Endothelial cell (in vitro differentiated cells): Measurements from ENCODE around the gene CACNG4. TPM values are rescaled to one million over a fixed set of nuclear protein-coding genes. Genes with fewer than 3 reads are reported as not detected.

Experiments used
- DNase-seq: peaks from one replicate; pipeline ENCODE4 v3.0.0; 2021; ENCODE audit warnings: low spot score
- H3K27ac Mint-ChIP-seq: one replicate; pipeline ENCODE4 v1.8.0; 2021; ENCODE audit warnings: mixed read lengths, inconsistent platforms; ENCODE audit not compliant: unreplicated experiment
- H3K27me3 Mint-ChIP-seq: one replicate; pipeline ENCODE4 v1.8.0; 2021; ENCODE audit warnings: mild to moderate bottlenecking, moderate library complexity, mixed read lengths, inconsistent platforms; ENCODE audit not compliant: unreplicated experiment
- H3K36me3 Mint-ChIP-seq: one replicate; pipeline ENCODE4 v1.8.0; 2021; ENCODE audit warnings: mild to moderate bottlenecking, low read depth, mixed read lengths, inconsistent platforms; ENCODE audit not compliant: unreplicated experiment
- H3K4me1 Mint-ChIP-seq: one replicate; pipeline ENCODE4 v1.8.0; 2021; ENCODE audit warnings: mild to moderate bottlenecking, mixed read lengths, inconsistent platforms; ENCODE audit not compliant: unreplicated experiment
- H3K4me3 Mint-ChIP-seq: one replicate; pipeline ENCODE4 v1.8.0; 2021; ENCODE audit warnings: mild to moderate bottlenecking, mixed read lengths, inconsistent platforms; ENCODE audit not compliant: unreplicated experiment
- H3K9me3 Mint-ChIP-seq: one replicate; pipeline ENCODE4 v1.8.0; 2021; ENCODE audit warnings: mixed read lengths, inconsistent platforms; ENCODE audit not compliant: unreplicated experiment
- total RNA-seq: library from RNA; stranded (reverse); fragmentation: NEBNext Ultra II Directional; extraction: Animal tissue kit (Norgen Biotek cat#: 25700); gene quantifications from one replicate; pipeline ENCODE4 v1.2.1, GENCODE V29; 2021; ENCODE audit not compliant: unreplicated experiment
- TF ChIP-seq, protein P1 (sequence below): fragments of 200-600 bp; sonication (generic); IDR thresholded peaks from one replicate; pipeline ENCODE4 v1.5.0; 2021; ENCODE audit warnings: antibody characterized with exemption; ENCODE audit not compliant: unreplicated experiment

The CACNG4 gene
- total RNA-seq, 1 donor from 2014 or later: 0.33 TPM

DNA sequence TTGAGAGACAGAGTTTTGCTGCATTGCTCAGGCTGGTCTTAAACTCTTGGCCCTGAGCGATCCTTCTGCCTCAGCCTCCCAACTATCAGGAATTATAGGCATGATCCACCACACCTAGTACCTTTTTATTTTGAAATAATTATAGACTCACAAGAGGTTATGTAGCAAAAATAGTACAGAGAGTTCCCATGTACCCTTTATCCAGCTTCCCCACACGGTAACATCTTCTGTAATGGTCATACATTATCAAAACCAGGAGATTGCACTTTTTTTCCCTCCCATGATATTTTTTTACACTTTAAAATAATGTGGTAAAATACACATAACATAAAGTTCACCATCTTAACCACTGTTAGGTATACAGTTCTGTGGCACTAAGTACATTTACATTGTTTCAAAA is 28.8 kb upstream of the CACNG4 start:
- TF ChIP-seq, protein P1, sequence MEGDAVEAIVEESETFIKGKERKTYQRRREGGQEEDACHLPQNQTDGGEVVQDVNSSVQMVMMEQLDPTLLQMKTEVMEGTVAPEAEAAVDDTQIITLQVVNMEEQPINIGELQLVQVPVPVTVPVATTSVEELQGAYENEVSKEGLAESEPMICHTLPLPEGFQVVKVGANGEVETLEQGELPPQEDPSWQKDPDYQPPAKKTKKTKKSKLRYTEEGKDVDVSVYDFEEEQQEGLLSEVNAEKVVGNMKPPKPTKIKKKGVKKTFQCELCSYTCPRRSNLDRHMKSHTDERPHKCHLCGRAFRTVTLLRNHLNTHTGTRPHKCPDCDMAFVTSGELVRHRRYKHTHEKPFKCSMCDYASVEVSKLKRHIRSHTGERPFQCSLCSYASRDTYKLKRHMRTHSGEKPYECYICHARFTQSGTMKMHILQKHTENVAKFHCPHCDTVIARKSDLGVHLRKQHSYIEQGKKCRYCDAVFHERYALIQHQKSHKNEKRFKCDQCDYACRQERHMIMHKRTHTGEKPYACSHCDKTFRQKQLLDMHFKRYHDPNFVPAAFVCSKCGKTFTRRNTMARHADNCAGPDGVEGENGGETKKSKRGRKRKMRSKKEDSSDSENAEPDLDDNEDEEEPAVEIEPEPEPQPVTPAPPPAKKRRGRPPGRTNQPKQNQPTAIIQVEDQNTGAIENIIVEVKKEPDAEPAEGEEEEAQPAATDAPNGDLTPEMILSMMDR: no peak
- H3K4me3 Mint-ChIP-seq: no peak overlapping the region
- H3K9me3 Mint-ChIP-seq: peaks cover 10% of the 10 kb centered on the region

GRCh38 chr17:66938656-66939055 is 25.9 kb upstream of the CACNG4 start:
- TF ChIP-seq, protein P1: no peak
- no peak for DNase-seq
- peaks cover 11% of the 10 kb centered on the region for H3K27me3 Mint-ChIP-seq
- H3K4me3 Mint-ChIP-seq: no peak overlapping the region
- no peak overlapping the region for H3K27ac Mint-ChIP-seq
- peaks cover 10% of the 10 kb centered on the region for H3K9me3 Mint-ChIP-seq
- H3K4me1 Mint-ChIP-seq: no peaks in the 10 kb centered on the region
- peaks cover 9% of the 10 kb centered on the region for H3K36me3 Mint-ChIP-seq

More for the DNA sequence above, 28.8 kb upstream of the CACNG4 start:
- Mint-ChIP-seq H3K4me1 (no peaks in the 10 kb centered on the region), H3K27me3 (peaks cover 11% of the 10 kb centered on the region), H3K36me3 (peaks cover 9% of the 10 kb centered on the region), H3K27ac (no peak overlapping the region)
- DNase-seq: no peak

GRCh38 chr17:66939461-66940114 is 24.9 kb upstream of the CACNG4 start:
- no peaks in the 10 kb centered on the region for H3K4me1 Mint-ChIP-seq
- peaks cover 10% of the 10 kb centered on the region for H3K9me3 Mint-ChIP-seq
- peaks cover 11% of the 10 kb centered on the region for H3K27me3 Mint-ChIP-seq
- H3K4me3 Mint-ChIP-seq: no peak overlapping the region
- TF ChIP-seq, protein P1: no peak
- H3K27ac Mint-ChIP-seq: no peak overlapping the region
- peaks cover 9% of the 10 kb centered on the region for H3K36me3 Mint-ChIP-seq
- no peak for DNase-seq

- H3K9me3 Mint-ChIP-seq: peaks cover 5% of the 10 kb centered on the region
- H3K27me3 Mint-ChIP-seq: peaks cover 11% of the 10 kb centered on the region
- TF ChIP-seq, protein P1: no peak
- no peak overlapping the region for H3K4me3 Mint-ChIP-seq
- H3K36me3 Mint-ChIP-seq: peaks cover 9% of the 10 kb centered on the region
- H3K4me1 Mint-ChIP-seq: no peaks in the 10 kb centered on the region
- no peak for DNase-seq
- H3K27ac Mint-ChIP-seq: no peak overlapping the region
Observed at GRCh38 chr17:66941249-66941648, 23.3 kb upstream of the CACNG4 start.

- no peak overlapping the region for H3K4me3 Mint-ChIP-seq
- TF ChIP-seq, protein P1: no peak
- no peak for DNase-seq
Observed at GRCh38 chr17:66941773-66942450, 22.6 kb upstream of the CACNG4 start.

More at GRCh38 chr17:66941773-66942450, 22.6 kb upstream of the CACNG4 start:
- Mint-ChIP-seq H3K4me1 (no peaks in the 10 kb centered on the region), H3K27me3 (peaks cover 11% of the 10 kb centered on the region), H3K36me3 (peaks cover 9% of the 10 kb centered on the region), H3K9me3 (peaks cover 5% of the 10 kb centered on the region), H3K27ac (no peak overlapping the region)
